WTC11 (cell line): ENCODE data around the gene OR5K4. TPM values are rescaled to one million over a fixed set of nuclear protein-coding genes. Genes with fewer than 3 reads are reported as not detected.

Source experiments
- ATAC-seq: fragments of 200-7000 bp; cut with Tn5 transposase; 2 replicates; pipeline ENCODE4 v1.10.0; 2021; ENCODE audit warnings: mild to moderate bottlenecking, moderate library complexity
- CTCF ChIA-PET: fragments of 300-600 bp; sonication (Branson Sonifier 250); formaldehyde crosslinking; loops from one replicate; lab custom pipeline; 2021; ENCODE audit warnings: antibody characterized with exemption; lab: Charles Lee
- POLR2A ChIA-PET: fragments of 350-600 bp; sonication (Branson Sonifier 250); formaldehyde crosslinking; loops from one replicate; lab custom pipeline; 2021; ENCODE audit warnings: antibody characterized with exemption; lab: Charles Lee
- DNase-seq: peaks from one replicate; pipeline ENCODE4 v3.0.0; 2021; ENCODE audit warnings: low spot score
- H3K27ac Mint-ChIP-seq: 2 replicates; pipeline ENCODE4 v1.8.0; 2021; ENCODE audit warnings: mixed read lengths
- H3K27me3 Mint-ChIP-seq: 2 replicates; pipeline ENCODE4 v1.8.0; 2021; ENCODE audit warnings: low read depth, mild to moderate bottlenecking, moderate library complexity, mixed read lengths
- H3K36me3 Mint-ChIP-seq: 2 replicates; pipeline ENCODE4 v1.8.0; 2021; ENCODE audit warnings: mixed read lengths
- H3K4me1 Mint-ChIP-seq: 2 replicates; pipeline ENCODE4 v1.8.0; 2022; ENCODE audit warnings: mixed read lengths
- H3K4me3 Mint-ChIP-seq: 2 replicates; pipeline ENCODE4 v1.8.0; 2021; ENCODE audit warnings: mild to moderate bottlenecking, moderate library complexity, mixed read lengths
- H3K9me3 Mint-ChIP-seq: 2 replicates; pipeline ENCODE4 v1.8.0; 2021; ENCODE audit warnings: mixed read lengths
- CREB1 ChIP-seq: sonication (generic); formaldehyde crosslinking; IDR thresholded peaks from 2 replicates; pipeline ENCODE4 v1.8.0; 2023; ENCODE audit warnings: mild to moderate bottlenecking, missing genetic modification reagents
- CREM ChIP-seq: sonication (generic); formaldehyde crosslinking; IDR thresholded peaks from 2 replicates; pipeline ENCODE4 v1.8.1; 2022; ENCODE audit warnings: mild to moderate bottlenecking, missing genetic modification reagents, moderate library complexity
- EMX1 ChIP-seq: fragments of 250-450 bp; sonication (Bioruptor Pico); IDR thresholded peaks from 2 replicates; pipeline ENCODE4 v1.8.0; 2021; ENCODE audit warnings: mild to moderate bottlenecking
- ESRRA ChIP-seq: sonication (generic); formaldehyde crosslinking; IDR thresholded peaks from 2 replicates; pipeline ENCODE4 v1.8.1; 2022; ENCODE audit warnings: mild to moderate bottlenecking, missing genetic modification reagents, borderline replicate concordance
- ETV6 ChIP-seq: sonication (generic); formaldehyde crosslinking; IDR thresholded peaks from 2 replicates; pipeline ENCODE4 v1.8.1; 2022; ENCODE audit warnings: mild to moderate bottlenecking, missing genetic modification reagents
- SMAD3 ChIP-seq: sonication (generic); formaldehyde crosslinking; IDR thresholded peaks from 2 replicates; pipeline ENCODE4 v1.8.0; 2022; ENCODE audit warnings: missing genetic modification reagents, mild to moderate bottlenecking, borderline replicate concordance
- ZNF232 ChIP-seq: sonication (generic); formaldehyde crosslinking; IDR thresholded peaks from 2 replicates; pipeline ENCODE4 v1.8.0; 2022; ENCODE audit warnings: mild to moderate bottlenecking, missing genetic modification reagents
- ZNF263 ChIP-seq: sonication (generic); formaldehyde crosslinking; IDR thresholded peaks from 2 replicates; pipeline ENCODE4 v1.8.1; 2022; ENCODE audit warnings: low read depth, mild to moderate bottlenecking, moderate library complexity, missing genetic modification reagents
- total RNA-seq: library from RNA; stranded (reverse); gene quantifications from 3 replicates; pipeline ENCODE4 v1.2.3, GENCODE V29; 2021
- TF ChIP-seq, protein P1 (sequence below): fragments of 250-450 bp; sonication (Bioruptor Pico); conservative IDR thresholded peaks from 2 replicates; pipeline ENCODE4 v1.9.0; 2021; ENCODE audit warnings: mild to moderate bottlenecking
- TF ChIP-seq, protein P2 (sequence below): sonication (generic); formaldehyde crosslinking; IDR thresholded peaks from 2 replicates; pipeline ENCODE4 v1.8.1; 2023; ENCODE audit warnings: mild to moderate bottlenecking, missing genetic modification reagents
- TF ChIP-seq, protein P3 (sequence below): fragments of 250-450 bp; sonication (Bioruptor Pico); IDR thresholded peaks from 2 replicates; pipeline ENCODE4 v1.8.0; 2021; ENCODE audit warnings: mild to moderate bottlenecking
- TF ChIP-seq, protein P4 (sequence below): sonication (generic); formaldehyde crosslinking; IDR thresholded peaks from 2 replicates; pipeline ENCODE4 v1.8.1; 2023; ENCODE audit warnings: mild to moderate bottlenecking, missing genetic modification reagents, borderline replicate concordance
- TF ChIP-seq, protein P5 (sequence below): sonication (generic); formaldehyde crosslinking; IDR thresholded peaks from 2 replicates; pipeline ENCODE4 v1.8.0; 2022; ENCODE audit warnings: missing genetic modification reagents
- TF ChIP-seq, protein P6 (sequence below): sonication (generic); formaldehyde crosslinking; IDR thresholded peaks from 2 replicates; pipeline ENCODE4 v1.8.1; 2022; ENCODE audit warnings: mild to moderate bottlenecking, moderate library complexity, missing genetic modification reagents
- TF ChIP-seq, protein P7 (sequence below): fragments of 250-450 bp; sonication (Bioruptor Pico); IDR thresholded peaks from 2 replicates; pipeline ENCODE4 v1.9.0; 2021; ENCODE audit warnings: mild to moderate bottlenecking, borderline replicate concordance

Gene OR5K4
- total RNA-seq, 1 experiment from 2014 or later = not detected

DNA sequence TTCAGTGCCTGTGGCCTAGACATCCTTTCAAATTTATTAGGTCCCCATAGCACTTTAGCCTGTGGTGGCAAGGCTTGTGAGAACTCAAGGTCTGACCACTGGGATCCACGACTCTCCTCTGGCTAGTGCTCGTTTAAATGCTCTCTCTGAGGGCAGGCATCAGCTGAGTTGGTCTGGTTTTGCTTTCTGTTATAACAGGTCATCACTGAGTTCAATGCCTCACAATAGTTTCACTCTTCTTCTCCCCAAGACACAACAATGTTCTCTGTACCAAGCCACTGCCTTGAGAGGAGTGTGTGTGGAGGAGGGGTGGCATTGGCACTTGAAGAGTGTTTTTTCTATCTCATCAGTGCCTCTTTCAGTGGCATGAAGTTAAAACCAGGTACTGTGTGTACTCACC is 7.6 kb downstream of the OR5K4 start:
- POLR2A ChIA-PET = no interaction called here
- TF ChIP-seq, protein P1, sequence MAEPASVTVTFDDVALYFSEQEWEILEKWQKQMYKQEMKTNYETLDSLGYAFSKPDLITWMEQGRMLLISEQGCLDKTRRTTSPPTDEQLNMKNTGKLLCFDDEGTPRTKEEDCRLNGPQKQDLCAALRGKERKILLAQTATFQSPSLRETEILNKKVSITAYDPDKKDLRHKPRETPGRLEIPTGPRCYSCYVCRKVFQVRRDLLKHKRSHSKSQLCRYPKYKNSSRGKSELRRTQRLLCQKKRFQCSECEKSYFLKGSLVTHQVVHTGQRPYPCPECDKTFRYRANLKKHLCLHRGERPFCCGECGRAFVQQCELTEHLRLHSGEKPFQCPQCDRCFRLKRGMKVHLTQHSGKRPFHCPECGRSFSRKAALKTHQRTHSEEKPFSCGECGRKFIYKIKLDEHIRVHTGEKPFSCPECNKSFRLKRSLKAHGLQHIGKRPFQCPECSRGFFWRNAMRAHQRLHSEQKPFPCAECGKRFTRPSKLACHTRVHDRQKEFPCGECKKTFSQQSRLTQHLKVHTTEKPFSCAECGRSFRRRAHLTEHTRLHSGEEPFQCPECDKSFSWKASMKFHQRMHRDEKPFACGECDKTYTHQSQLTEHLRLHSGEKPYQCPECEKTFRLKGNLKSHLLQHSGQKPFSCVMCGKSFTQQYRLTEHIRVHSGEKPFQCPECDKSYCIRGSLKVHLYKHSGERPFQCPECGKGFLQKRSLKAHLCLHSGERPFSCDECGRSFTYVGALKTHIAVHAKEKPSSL (CRISPR knock-in tag) = no peak
- TF ChIP-seq ZNF232 (no peak), ETV6 (CRISPR knock-in tag) (no peak), ZNF263 (CRISPR knock-in tag) (no peak)
- TF ChIP-seq, protein P2, sequence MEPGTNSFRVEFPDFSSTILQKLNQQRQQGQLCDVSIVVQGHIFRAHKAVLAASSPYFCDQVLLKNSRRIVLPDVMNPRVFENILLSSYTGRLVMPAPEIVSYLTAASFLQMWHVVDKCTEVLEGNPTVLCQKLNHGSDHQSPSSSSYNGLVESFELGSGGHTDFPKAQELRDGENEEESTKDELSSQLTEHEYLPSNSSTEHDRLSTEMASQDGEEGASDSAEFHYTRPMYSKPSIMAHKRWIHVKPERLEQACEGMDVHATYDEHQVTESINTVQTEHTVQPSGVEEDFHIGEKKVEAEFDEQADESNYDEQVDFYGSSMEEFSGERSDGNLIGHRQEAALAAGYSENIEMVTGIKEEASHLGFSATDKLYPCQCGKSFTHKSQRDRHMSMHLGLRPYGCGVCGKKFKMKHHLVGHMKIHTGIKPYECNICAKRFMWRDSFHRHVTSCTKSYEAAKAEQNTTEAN = no peak
- TF ChIP-seq, protein P3, sequence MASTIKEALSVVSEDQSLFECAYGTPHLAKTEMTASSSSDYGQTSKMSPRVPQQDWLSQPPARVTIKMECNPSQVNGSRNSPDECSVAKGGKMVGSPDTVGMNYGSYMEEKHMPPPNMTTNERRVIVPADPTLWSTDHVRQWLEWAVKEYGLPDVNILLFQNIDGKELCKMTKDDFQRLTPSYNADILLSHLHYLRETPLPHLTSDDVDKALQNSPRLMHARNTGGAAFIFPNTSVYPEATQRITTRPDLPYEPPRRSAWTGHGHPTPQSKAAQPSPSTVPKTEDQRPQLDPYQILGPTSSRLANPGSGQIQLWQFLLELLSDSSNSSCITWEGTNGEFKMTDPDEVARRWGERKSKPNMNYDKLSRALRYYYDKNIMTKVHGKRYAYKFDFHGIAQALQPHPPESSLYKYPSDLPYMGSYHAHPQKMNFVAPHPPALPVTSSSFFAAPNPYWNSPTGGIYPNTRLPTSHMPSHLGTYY (CRISPR knock-in tag) = no peak
- TF ChIP-seq, protein P4, sequence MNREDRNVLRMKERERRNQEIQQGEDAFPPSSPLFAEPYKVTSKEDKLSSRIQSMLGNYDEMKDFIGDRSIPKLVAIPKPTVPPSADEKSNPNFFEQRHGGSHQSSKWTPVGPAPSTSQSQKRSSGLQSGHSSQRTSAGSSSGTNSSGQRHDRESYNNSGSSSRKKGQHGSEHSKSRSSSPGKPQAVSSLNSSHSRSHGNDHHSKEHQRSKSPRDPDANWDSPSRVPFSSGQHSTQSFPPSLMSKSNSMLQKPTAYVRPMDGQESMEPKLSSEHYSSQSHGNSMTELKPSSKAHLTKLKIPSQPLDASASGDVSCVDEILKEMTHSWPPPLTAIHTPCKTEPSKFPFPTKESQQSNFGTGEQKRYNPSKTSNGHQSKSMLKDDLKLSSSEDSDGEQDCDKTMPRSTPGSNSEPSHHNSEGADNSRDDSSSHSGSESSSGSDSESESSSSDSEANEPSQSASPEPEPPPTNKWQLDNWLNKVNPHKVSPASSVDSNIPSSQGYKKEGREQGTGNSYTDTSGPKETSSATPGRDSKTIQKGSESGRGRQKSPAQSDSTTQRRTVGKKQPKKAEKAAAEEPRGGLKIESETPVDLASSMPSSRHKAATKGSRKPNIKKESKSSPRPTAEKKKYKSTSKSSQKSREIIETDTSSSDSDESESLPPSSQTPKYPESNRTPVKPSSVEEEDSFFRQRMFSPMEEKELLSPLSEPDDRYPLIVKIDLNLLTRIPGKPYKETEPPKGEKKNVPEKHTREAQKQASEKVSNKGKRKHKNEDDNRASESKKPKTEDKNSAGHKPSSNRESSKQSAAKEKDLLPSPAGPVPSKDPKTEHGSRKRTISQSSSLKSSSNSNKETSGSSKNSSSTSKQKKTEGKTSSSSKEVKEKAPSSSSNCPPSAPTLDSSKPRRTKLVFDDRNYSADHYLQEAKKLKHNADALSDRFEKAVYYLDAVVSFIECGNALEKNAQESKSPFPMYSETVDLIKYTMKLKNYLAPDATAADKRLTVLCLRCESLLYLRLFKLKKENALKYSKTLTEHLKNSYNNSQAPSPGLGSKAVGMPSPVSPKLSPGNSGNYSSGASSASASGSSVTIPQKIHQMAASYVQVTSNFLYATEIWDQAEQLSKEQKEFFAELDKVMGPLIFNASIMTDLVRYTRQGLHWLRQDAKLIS (CRISPR knock-in tag) = no peak
- TF ChIP-seq, all 79 proteins: peak for 0
- no peak for ATAC-seq
- no peak for DNase-seq
- Mint-ChIP-seq H3K27me3 (no peaks in the 10 kb centered on the region), H3K9me3 (peaks cover 21% of the 10 kb centered on the region), H3K4me3 (no peak overlapping the region), H3K27ac (no peak overlapping the region), H3K36me3 (peaks cover 20% of the 10 kb centered on the region), H3K4me1 (no peaks in the 10 kb centered on the region)
- CTCF ChIA-PET = no interaction called here

DNA sequence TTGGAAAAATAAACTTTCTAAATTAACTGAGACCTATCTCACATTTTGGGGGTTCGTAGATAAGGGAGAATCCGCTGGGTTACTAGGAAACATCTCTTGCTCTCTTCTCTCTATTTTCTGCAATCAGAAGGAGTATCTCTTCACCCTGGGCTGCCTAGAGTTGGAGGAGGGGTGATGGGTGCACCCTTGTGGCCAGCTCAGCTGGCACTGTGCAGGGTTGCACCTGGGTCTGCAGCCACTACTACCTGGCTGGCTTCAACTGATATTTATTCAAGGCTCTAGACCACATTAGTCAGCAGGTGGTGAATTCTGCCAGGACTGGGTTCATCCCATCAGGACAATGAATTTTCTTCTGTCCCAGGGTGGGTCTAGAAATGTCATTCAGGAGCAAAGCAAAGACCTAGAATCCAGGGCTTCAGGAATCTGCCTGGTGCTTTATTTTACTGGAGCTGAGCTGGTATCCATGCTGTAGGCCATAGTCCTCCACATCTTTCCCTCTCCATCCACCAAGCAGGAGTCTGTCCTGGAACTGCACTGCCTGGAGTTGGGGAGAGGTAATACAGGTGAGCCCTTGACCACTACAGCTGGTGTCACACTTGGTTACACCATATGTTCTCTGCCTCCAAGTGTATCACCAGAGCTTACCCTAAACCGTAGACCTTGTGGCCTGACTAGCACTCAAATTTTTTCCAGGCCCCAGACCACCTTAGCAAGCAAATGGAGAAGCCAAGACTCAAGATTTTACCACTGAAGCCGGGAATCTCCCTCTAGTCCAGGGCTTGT is 14.0 kb downstream of the OR5K4 start:
- Mint-ChIP-seq H3K27me3 (no peaks in the 10 kb centered on the region), H3K36me3 (no peaks in the 10 kb centered on the region), H3K4me3 (no peak overlapping the region), H3K9me3 (no peaks in the 10 kb centered on the region), H3K4me1 (no peaks in the 10 kb centered on the region), H3K27ac (no peak overlapping the region)
- ChIA-PET POLR2A (no interaction called here), CTCF (interaction anchor here (0.6 to 0.9 kb wide), 3 partner anchors 24 to 179 kb away, joined by 3 to 4 read pairs (median 3); no protein-coding TSS in a partner anchor)
- DNase-seq (no peak), ATAC-seq (peak; percentile 69; the same call in 1 of the 2 replicates)
- TF ChIP-seq ZNF232 = no peak
- no peak for TF ChIP-seq ESRRA (CRISPR knock-in tag)
- no peak for TF ChIP-seq SMAD3 (CRISPR knock-in tag)
- TF ChIP-seq, protein P5, sequence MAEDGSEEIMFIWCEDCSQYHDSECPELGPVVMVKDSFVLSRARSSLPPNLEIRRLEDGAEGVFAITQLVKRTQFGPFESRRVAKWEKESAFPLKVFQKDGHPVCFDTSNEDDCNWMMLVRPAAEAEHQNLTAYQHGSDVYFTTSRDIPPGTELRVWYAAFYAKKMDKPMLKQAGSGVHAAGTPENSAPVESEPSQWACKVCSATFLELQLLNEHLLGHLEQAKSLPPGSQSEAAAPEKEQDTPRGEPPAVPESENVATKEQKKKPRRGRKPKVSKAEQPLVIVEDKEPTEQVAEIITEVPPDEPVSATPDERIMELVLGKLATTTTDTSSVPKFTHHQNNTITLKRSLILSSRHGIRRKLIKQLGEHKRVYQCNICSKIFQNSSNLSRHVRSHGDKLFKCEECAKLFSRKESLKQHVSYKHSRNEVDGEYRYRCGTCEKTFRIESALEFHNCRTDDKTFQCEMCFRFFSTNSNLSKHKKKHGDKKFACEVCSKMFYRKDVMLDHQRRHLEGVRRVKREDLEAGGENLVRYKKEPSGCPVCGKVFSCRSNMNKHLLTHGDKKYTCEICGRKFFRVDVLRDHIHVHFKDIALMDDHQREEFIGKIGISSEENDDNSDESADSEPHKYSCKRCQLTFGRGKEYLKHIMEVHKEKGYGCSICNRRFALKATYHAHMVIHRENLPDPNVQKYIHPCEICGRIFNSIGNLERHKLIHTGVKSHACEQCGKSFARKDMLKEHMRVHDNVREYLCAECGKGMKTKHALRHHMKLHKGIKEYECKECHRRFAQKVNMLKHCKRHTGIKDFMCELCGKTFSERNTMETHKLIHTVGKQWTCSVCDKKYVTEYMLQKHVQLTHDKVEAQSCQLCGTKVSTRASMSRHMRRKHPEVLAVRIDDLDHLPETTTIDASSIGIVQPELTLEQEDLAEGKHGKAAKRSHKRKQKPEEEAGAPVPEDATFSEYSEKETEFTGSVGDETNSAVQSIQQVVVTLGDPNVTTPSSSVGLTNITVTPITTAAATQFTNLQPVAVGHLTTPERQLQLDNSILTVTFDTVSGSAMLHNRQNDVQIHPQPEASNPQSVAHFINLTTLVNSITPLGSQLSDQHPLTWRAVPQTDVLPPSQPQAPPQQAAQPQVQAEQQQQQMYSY = no peak
- TF ChIP-seq CREB1 = no peak
- TF ChIP-seq, protein P6, sequence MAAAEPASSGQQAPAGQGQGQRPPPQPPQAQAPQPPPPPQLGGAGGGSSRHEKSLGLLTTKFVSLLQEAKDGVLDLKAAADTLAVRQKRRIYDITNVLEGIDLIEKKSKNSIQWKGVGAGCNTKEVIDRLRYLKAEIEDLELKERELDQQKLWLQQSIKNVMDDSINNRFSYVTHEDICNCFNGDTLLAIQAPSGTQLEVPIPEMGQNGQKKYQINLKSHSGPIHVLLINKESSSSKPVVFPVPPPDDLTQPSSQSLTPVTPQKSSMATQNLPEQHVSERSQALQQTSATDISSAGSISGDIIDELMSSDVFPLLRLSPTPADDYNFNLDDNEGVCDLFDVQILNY (CRISPR knock-in tag) = no peak
- TF ChIP-seq, protein P7, sequence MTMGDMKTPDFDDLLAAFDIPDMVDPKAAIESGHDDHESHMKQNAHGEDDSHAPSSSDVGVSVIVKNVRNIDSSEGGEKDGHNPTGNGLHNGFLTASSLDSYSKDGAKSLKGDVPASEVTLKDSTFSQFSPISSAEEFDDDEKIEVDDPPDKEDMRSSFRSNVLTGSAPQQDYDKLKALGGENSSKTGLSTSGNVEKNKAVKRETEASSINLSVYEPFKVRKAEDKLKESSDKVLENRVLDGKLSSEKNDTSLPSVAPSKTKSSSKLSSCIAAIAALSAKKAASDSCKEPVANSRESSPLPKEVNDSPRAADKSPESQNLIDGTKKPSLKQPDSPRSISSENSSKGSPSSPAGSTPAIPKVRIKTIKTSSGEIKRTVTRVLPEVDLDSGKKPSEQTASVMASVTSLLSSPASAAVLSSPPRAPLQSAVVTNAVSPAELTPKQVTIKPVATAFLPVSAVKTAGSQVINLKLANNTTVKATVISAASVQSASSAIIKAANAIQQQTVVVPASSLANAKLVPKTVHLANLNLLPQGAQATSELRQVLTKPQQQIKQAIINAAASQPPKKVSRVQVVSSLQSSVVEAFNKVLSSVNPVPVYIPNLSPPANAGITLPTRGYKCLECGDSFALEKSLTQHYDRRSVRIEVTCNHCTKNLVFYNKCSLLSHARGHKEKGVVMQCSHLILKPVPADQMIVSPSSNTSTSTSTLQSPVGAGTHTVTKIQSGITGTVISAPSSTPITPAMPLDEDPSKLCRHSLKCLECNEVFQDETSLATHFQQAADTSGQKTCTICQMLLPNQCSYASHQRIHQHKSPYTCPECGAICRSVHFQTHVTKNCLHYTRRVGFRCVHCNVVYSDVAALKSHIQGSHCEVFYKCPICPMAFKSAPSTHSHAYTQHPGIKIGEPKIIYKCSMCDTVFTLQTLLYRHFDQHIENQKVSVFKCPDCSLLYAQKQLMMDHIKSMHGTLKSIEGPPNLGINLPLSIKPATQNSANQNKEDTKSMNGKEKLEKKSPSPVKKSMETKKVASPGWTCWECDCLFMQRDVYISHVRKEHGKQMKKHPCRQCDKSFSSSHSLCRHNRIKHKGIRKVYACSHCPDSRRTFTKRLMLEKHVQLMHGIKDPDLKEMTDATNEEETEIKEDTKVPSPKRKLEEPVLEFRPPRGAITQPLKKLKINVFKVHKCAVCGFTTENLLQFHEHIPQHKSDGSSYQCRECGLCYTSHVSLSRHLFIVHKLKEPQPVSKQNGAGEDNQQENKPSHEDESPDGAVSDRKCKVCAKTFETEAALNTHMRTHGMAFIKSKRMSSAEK (CRISPR knock-in tag) = no peak
- TF ChIP-seq EMX1 (CRISPR knock-in tag) = no peak
- TF ChIP-seq CREM (CRISPR knock-in tag) = no peak
